IMR-90 (cell line): Measurements from ENCODE around the gene SORBS1. TPM values are rescaled to one million over a fixed set of nuclear protein-coding genes. Genes with fewer than 3 reads are reported as not detected.

Experiments
- ATAC-seq: fragments of 200-7000 bp; cut with Tn5 transposase; 2 replicates; pipeline ENCODE4 v1.9.1; 2020; ENCODE audit warnings: low read depth, mild to moderate bottlenecking, moderate library complexity
- BruUV-seq: library from RNA; stranded (reverse); fragments of 400-500 nt; replicated peaks from 2 replicates; lab custom pipeline; 2021; lab: Mats Ljungman, UMichigan
- CTCF ChIA-PET: fragments of 300-600 bp; formaldehyde crosslinking; extraction: SDS; loops from one replicate; lab custom pipeline; 2021; ENCODE audit warnings: antibody characterized with exemption; lab: Yijun Ruan, JAX
- POLR2A ChIA-PET: fragments of 300-600 bp; sonication (Branson Sonifier 250); formaldehyde crosslinking; loops from one replicate; lab custom pipeline; 2022; ENCODE audit warnings: antibody characterized with exemption; ENCODE audit not compliant: unreplicated experiment; lab: Charles Lee
- DNase-seq: peaks from one replicate; pipeline ENCODE4 v3.0.0; 2013
- H2AFZ ChIP-seq: replicated peaks from 2 replicates; pipeline ENCODE3; 2013; ENCODE audit warnings: low read length, mild to moderate bottlenecking; ENCODE audit not compliant: poor library complexity
- H2AK5ac ChIP-seq: 2 replicates; pipeline ENCODE4 v1.6.1; 2013; ENCODE audit warnings: low read depth, low read length, inconsistent platforms
- H2AK9ac ChIP-seq: replicated peaks from 2 replicates; pipeline ENCODE3; 2013; ENCODE audit warnings: mild to moderate bottlenecking, low read depth, low read length, moderate library complexity; ENCODE audit not compliant: poor library complexity
- H2BK120ac ChIP-seq: 2 replicates; pipeline ENCODE4 v1.6.1; 2013; ENCODE audit warnings: low read depth, low read length, inconsistent platforms
- H2BK15ac ChIP-seq: 3 replicates; pipeline ENCODE4 v1.6.1; 2013; ENCODE audit warnings: low read depth, low read length, inconsistent platforms
- H2BK20ac ChIP-seq: 2 replicates; pipeline ENCODE4 v1.6.1; 2013; ENCODE audit warnings: low read depth, mild to moderate bottlenecking, inconsistent platforms, low read length, moderate library complexity
- H2BK5ac ChIP-seq: 2 replicates; pipeline ENCODE4 v1.6.1; 2013; ENCODE audit warnings: mild to moderate bottlenecking, low read depth, low read length, inconsistent platforms; ENCODE audit not compliant: poor library complexity, severe bottlenecking
- H3K14ac ChIP-seq: replicated peaks from 2 replicates; pipeline ENCODE4 v1.6.1; 2013; ENCODE audit warnings: low read depth, low read length, inconsistent platforms
- H3K18ac ChIP-seq: 2 replicates; pipeline ENCODE4 v1.6.1; 2013; ENCODE audit warnings: low read depth, low read length, control low read depth
- H3K23ac ChIP-seq: 2 replicates; pipeline ENCODE4 v1.6.1; 2013; ENCODE audit warnings: low read depth, low read length, inconsistent platforms
- H3K27ac ChIP-seq: 2 replicates; pipeline ENCODE4 v1.5.1; 2013; ENCODE audit warnings: mild to moderate bottlenecking, control low read depth, low read length; ENCODE audit not compliant: insufficient read depth
- H3K27me3 ChIP-seq: 2 replicates; pipeline ENCODE4 v1.6.1; 2013; ENCODE audit warnings: low read length; ENCODE audit not compliant: control insufficient read depth, insufficient read depth
- H3K36me3 ChIP-seq: 2 replicates; pipeline ENCODE4 v1.6.1; 2013; ENCODE audit warnings: low read length, mixed read lengths; ENCODE audit not compliant: control insufficient read depth, insufficient read depth
- H3K4ac ChIP-seq: 2 replicates; pipeline ENCODE4 v1.6.1; 2013; ENCODE audit warnings: low read depth, low read length, inconsistent platforms
- H3K4me1 ChIP-seq: 2 replicates; pipeline ENCODE4 v1.6.1; 2013; ENCODE audit warnings: low read length, mixed read lengths; ENCODE audit not compliant: control insufficient read depth, insufficient read depth
- H3K4me2 ChIP-seq: 2 replicates; pipeline ENCODE4 v1.6.1; 2013; ENCODE audit warnings: low read depth, mild to moderate bottlenecking, control low read depth, low read length, moderate library complexity
- H3K4me3 ChIP-seq: 2 replicates; pipeline ENCODE4 v1.5.1; 2013; ENCODE audit warnings: low read depth, mild to moderate bottlenecking, control low read depth, low read length, moderate library complexity; ENCODE audit not compliant: insufficient read depth
- H3K56ac ChIP-seq: 2 replicates; pipeline ENCODE4 v1.6.1; 2013; ENCODE audit warnings: low read length, inconsistent platforms; ENCODE audit not compliant: insufficient read depth; ENCODE audit errors: extremely low read depth
- H3K79me1 ChIP-seq, 2 experiments: 2 replicates each; pipeline ENCODE4 v1.6.1; 2013; ENCODE audit warnings: low read length in 2 of 2, inconsistent platforms in 1 of 2, low read depth in 1 of 2
- H3K9ac ChIP-seq: 2 replicates; pipeline ENCODE4 v1.6.1; 2013; ENCODE audit warnings: low read depth, low read length, control low read depth
- H3K9me1 ChIP-seq: 2 replicates; pipeline ENCODE4 v1.6.1; 2013; ENCODE audit warnings: low read length, inconsistent platforms; ENCODE audit not compliant: insufficient read depth
- H3K9me3 ChIP-seq: 2 replicates; pipeline ENCODE4 v1.6.1; 2013; ENCODE audit warnings: low read length; ENCODE audit not compliant: control insufficient read depth, insufficient read depth
- H4K20me1 ChIP-seq: 2 replicates; pipeline ENCODE4 v1.6.1; 2013; ENCODE audit warnings: low read length, inconsistent platforms; ENCODE audit not compliant: insufficient read depth
- H4K5ac ChIP-seq: 2 replicates; pipeline ENCODE4 v1.6.1; 2013; ENCODE audit warnings: mild to moderate bottlenecking, low read depth, low read length, control low read depth
- H4K8ac ChIP-seq, 2 experiments: 2 replicates each; pipeline ENCODE4 v1.6.1; 2013; ENCODE audit warnings: low read depth in 2 of 2, low read length in 2 of 2, control low read depth in 1 of 2, inconsistent platforms in 1 of 2
- H4K91ac ChIP-seq: 2 replicates; pipeline ENCODE4 v1.6.1; 2013; ENCODE audit warnings: low read depth, low read length, inconsistent platforms; ENCODE audit not compliant: insufficient read depth
- BHLHE40 ChIP-seq: fragments of 150-350 bp; IDR thresholded peaks from 2 replicates; pipeline ENCODE4 v1.6.1; 2016; ENCODE audit warnings: mild to moderate bottlenecking, low read depth, low read length
- CEBPB ChIP-seq: IDR thresholded peaks from 2 replicates; pipeline ENCODE4 v1.6.1; 2012; ENCODE audit warnings: low read depth, low read length, improper control_type of control experiment
- CHD1 ChIP-seq: IDR thresholded peaks from 2 replicates; pipeline ENCODE4 v1.6.1; 2012; ENCODE audit warnings: low read depth, low read length, improper control_type of control experiment
- FOS ChIP-seq: fragments of 150-350 bp; IDR thresholded peaks from 2 replicates; pipeline ENCODE4 v1.6.1; 2016; ENCODE audit warnings: low read depth, low read length
- MAFK ChIP-seq: IDR thresholded peaks from 2 replicates; pipeline ENCODE4 v1.6.1; 2012; ENCODE audit warnings: low read depth, low read length, improper control_type of control experiment
- MAZ ChIP-seq: IDR thresholded peaks from 2 replicates; pipeline ENCODE4 v1.6.1; 2012; ENCODE audit warnings: low read depth, mild to moderate bottlenecking, low read length, improper control_type of control experiment, moderate library complexity, borderline replicate concordance
- MXI1 ChIP-seq: IDR thresholded peaks from 2 replicates; pipeline ENCODE4 v1.6.1; 2012; ENCODE audit warnings: low read depth, mild to moderate bottlenecking, low read length, moderate library complexity, borderline replicate concordance
- NFE2L2 ChIP-seq: fragments of 150-350 bp; IDR thresholded peaks from 2 replicates; pipeline ENCODE4 v1.6.1; 2016; ENCODE audit warnings: low read depth, mild to moderate bottlenecking, low read length
- POLR2A ChIP-seq: IDR thresholded peaks from 2 replicates; pipeline ENCODE4 v1.6.1; 2012; ENCODE audit warnings: mild to moderate bottlenecking, low read depth, low read length
- RAD21 ChIP-seq: IDR thresholded peaks from 2 replicates; pipeline ENCODE4 v1.6.1; 2012; ENCODE audit warnings: low read length, improper control_type of control experiment
- RCOR1 ChIP-seq: IDR thresholded peaks from 2 replicates; pipeline ENCODE4 v1.6.1; 2012; ENCODE audit warnings: mild to moderate bottlenecking, low read length, improper control_type of control experiment; ENCODE audit not compliant: insufficient replicate concordance
- RFX5 ChIP-seq: IDR thresholded peaks from 2 replicates; pipeline ENCODE4 v1.8.0; 2012; ENCODE audit warnings: low read depth, mild to moderate bottlenecking, low read length, moderate library complexity
- SMC3 ChIP-seq: fragments of 150-350 bp; IDR thresholded peaks from 2 replicates; pipeline ENCODE4 v1.6.1; 2016; ENCODE audit warnings: low read depth, mild to moderate bottlenecking, antibody characterized with exemption, low read length, moderate library complexity
- USF2 ChIP-seq: fragments of 150-350 bp; IDR thresholded peaks from 2 replicates; pipeline ENCODE4 v1.6.1; 2017; ENCODE audit warnings: mild to moderate bottlenecking, antibody characterized with exemption, low read length, low read depth
- WGBS, 2 experiments: methylation state at CpG; one replicate each; pipeline versions ENCODE4 v1.1.5 to v1.1.7; 2013; ENCODE audit warnings: missing lambda C conversion rate in 2 of 2; ENCODE audit not compliant: insufficient read length in 1 of 2; ENCODE audit errors: extremely low coverage in 2 of 2; 5-methylcytosine and 5-hydroxymethylcytosine counted together
- dilution Hi-C: fragments of 300-500 bp; cut with HindIII; formaldehyde crosslinking; loops from one replicate; pipeline ENCODE4 v1.14.3; 2018; ENCODE audit warnings: low sequenced_read_pairs; ENCODE audit not compliant: unreplicated experiment
- in situ Hi-C: fragments of 300-500 bp; cut with MboI; formaldehyde crosslinking; loops from 3 replicates; pipeline ENCODE4 v1.14.3; 2019; ENCODE audit warnings: low sequenced_read_pairs, inconsistent platforms, mixed read lengths
- intact Hi-C: fragments of 100-400 bp; cut with micrococcal nuclease; formaldehyde crosslinking; loops from 2 replicates; pipeline ENCODE4 v1.10.0; 2022
- polyA plus RNA-seq, 3 experiments: library from polyadenylated mRNA; depleted of rRNA; stranded (reverse); fragments of >200 nt; gene quantifications; 2 replicates each; pipeline ENCODE4 v1.2.3, GENCODE V29; 2012; ENCODE audit warnings: low replicate concordance in 1 of 3
- total RNA-seq: library from RNA; depleted of rRNA; stranded (reverse); fragments of >200 nt; gene quantifications from 2 replicates; pipeline ENCODE4 v1.2.3, GENCODE V29; 2012
- TF ChIP-seq, protein P1 (sequence below): conservative IDR thresholded peaks from 2 replicates; pipeline ENCODE4 v1.5.1; 2012; ENCODE audit warnings: mild to moderate bottlenecking, low read depth, low read length, improper control_type of control experiment
- TF ChIP-seq, protein P2 (sequence below): fragments of 150-350 bp; IDR thresholded peaks from 2 replicates; pipeline ENCODE4 v1.6.1; 2016; ENCODE audit warnings: low read depth, mild to moderate bottlenecking, low read length, moderate library complexity, borderline replicate concordance

The SORBS1 gene
- total and polyA plus RNA-seq, 2 of the 4 experiments (the other 2 are of a cell fraction) = 0.18 to 0.32 TPM

DNA sequence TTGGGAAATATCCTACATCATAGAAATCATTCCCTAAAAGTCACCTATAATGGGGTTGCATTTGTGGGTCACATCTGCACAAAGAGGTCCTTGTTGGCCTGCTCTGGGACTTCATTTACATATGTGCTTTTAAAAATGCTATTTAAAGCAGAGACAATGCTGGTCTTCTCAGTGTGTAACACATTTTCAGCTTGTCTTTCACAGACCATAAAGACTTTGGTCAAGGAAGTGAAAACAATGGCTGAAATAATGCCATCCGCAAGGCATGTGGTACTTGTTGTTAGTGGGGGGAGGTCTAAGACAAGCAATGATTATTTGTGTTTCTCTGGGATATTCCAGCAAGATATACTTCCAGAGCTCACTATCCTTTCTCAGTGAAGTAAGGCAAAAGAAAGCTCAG, 185.8 kb downstream of the SORBS1 start:
- H4K8ac ChIP-seq = no peak overlapping the region
- no peak overlapping the region for H3K56ac ChIP-seq
- peaks cover 25% of the 10 kb centered on the region for H3K27me3 ChIP-seq
- H3K9ac ChIP-seq = no peak overlapping the region
- no peak overlapping the region for H3K4me3 ChIP-seq
- in situ Hi-C loops = no loop called here
- H2AK9ac ChIP-seq = no peak overlapping the region
- no peak overlapping the region for H4K91ac ChIP-seq
- no peaks in the 10 kb centered on the region for H3K9me3 ChIP-seq
- H3K4me2 ChIP-seq = no peak overlapping the region
- H2BK5ac ChIP-seq = no peak overlapping the region
- H3K36me3 ChIP-seq = no peaks in the 10 kb centered on the region
- H2BK120ac ChIP-seq = no peak overlapping the region
- no CpG with 5 or more reads among the region's 1 CpG for WGBS, 2 experiments
- POLR2A ChIA-PET = no interaction called here
- DNase-seq (no peak), ATAC-seq (no peak)
- dilution Hi-C loops = no loop called here
- CTCF ChIA-PET = interaction anchor here (0.8 to 3.0 kb wide), 6 partner anchors 10 to 224 kb away, joined by 3 to 18 read pairs (median 4); no protein-coding TSS in a partner anchor
- no peak overlapping the region for H3K23ac ChIP-seq
- H3K4ac ChIP-seq = no peak overlapping the region
- H4K20me1 ChIP-seq = no peaks in the 10 kb centered on the region
- no peak overlapping the region for H3K18ac ChIP-seq
- no peaks in the 10 kb centered on the region for H3K4me1 ChIP-seq
- no peaks in the 10 kb centered on the region for H3K9me1 ChIP-seq
- no peaks in the 10 kb centered on the region for H3K79me1 ChIP-seq
- BruUV-seq = no TSS peak
- TF ChIP-seq SMC3 = no peak
- no peak for TF ChIP-seq RFX5
- no peak for TF ChIP-seq USF2
- TF ChIP-seq, protein P1, sequence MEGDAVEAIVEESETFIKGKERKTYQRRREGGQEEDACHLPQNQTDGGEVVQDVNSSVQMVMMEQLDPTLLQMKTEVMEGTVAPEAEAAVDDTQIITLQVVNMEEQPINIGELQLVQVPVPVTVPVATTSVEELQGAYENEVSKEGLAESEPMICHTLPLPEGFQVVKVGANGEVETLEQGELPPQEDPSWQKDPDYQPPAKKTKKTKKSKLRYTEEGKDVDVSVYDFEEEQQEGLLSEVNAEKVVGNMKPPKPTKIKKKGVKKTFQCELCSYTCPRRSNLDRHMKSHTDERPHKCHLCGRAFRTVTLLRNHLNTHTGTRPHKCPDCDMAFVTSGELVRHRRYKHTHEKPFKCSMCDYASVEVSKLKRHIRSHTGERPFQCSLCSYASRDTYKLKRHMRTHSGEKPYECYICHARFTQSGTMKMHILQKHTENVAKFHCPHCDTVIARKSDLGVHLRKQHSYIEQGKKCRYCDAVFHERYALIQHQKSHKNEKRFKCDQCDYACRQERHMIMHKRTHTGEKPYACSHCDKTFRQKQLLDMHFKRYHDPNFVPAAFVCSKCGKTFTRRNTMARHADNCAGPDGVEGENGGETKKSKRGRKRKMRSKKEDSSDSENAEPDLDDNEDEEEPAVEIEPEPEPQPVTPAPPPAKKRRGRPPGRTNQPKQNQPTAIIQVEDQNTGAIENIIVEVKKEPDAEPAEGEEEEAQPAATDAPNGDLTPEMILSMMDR = no peak
- TF ChIP-seq POLR2A = no peak
- no peak for TF ChIP-seq RAD21
- no peak for TF ChIP-seq FOS
- TF ChIP-seq, protein P2, sequence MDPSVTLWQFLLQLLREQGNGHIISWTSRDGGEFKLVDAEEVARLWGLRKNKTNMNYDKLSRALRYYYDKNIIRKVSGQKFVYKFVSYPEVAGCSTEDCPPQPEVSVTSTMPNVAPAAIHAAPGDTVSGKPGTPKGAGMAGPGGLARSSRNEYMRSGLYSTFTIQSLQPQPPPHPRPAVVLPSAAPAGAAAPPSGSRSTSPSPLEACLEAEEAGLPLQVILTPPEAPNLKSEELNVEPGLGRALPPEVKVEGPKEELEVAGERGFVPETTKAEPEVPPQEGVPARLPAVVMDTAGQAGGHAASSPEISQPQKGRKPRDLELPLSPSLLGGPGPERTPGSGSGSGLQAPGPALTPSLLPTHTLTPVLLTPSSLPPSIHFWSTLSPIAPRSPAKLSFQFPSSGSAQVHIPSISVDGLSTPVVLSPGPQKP = no peak
- TF ChIP-seq RCOR1 = no peak
- TF ChIP-seq NFE2L2 = no peak
- TF ChIP-seq BHLHE40 = no peak
- TF ChIP-seq CEBPB = no peak
- no peak for TF ChIP-seq MAFK
- TF ChIP-seq CHD1 = no peak
- no peak for TF ChIP-seq MAZ
- TF ChIP-seq MXI1 = no peak
- no peak overlapping the region for H3K14ac ChIP-seq
- H4K5ac ChIP-seq = no peak overlapping the region
- H2AFZ ChIP-seq = no peak overlapping the region
- no peak overlapping the region for H2BK15ac ChIP-seq
- no peak overlapping the region for H2AK5ac ChIP-seq
- no peak overlapping the region for H3K27ac ChIP-seq
- H2BK20ac ChIP-seq = no peak overlapping the region
- intact Hi-C loops = loop anchor here (2.0 kb wide), 1 partner anchor 225 kb away; no protein-coding TSS in a partner anchor
